H1 (cell line): ENCODE measurements around the gene IGSF23. TPM values are rescaled to one million over a fixed set of nuclear protein-coding genes. Genes with fewer than 3 reads are reported as not detected.
A peak's percentile ranks its signal among the peaks of the same experiment; 100 is the strongest.
"Not testable (repeated sequence)": the region's sequence is repeated elsewhere in the genome, so short reads cannot be mapped to it uniquely, and the experiment has no call there.

Source experiments
- CTCF ChIA-PET: fragments of 300-600 bp; sonication (Branson Sonifier 250); formaldehyde crosslinking; loops from one replicate; lab custom pipeline; 2021; ENCODE audit not compliant: partially characterized antibody; lab: Charles Lee
- POLR2A ChIA-PET: fragments of 300-600 bp; sonication (Branson Sonifier 250); formaldehyde crosslinking; loops from one replicate; lab custom pipeline; 2021; ENCODE audit warnings: inconsistent platforms; ENCODE audit not compliant: partially characterized antibody; lab: Charles Lee
- DNase-seq, 2 experiments: peaks; one replicate each; pipeline versions ENCODE4 v3.0.0 to v3.0.0-alpha.2; 2010 to 2022; ENCODE audit warnings: low spot score in 2 of 2, low read depth in 1 of 2, mixed read lengths in 1 of 2
- FAIRE-seq: peaks from 2 replicates; lab custom pipeline; 2011; peaks lifted over from hg19 to GRCh38; lab: Jason Lieb, UNC
- H2AFZ ChIP-seq: 2 replicates; pipeline ENCODE4 v1.8.1; 2012; ENCODE audit warnings: low read length, inconsistent platforms
- H2AK5ac ChIP-seq: 2 replicates; pipeline ENCODE4 v1.6.1; 2013; ENCODE audit warnings: low read depth, low read length
- H2BK120ac ChIP-seq: replicated peaks from 2 replicates; pipeline ENCODE3; 2013; ENCODE audit warnings: low read depth, low read length, inconsistent platforms
- H2BK12ac ChIP-seq: 2 replicates; pipeline ENCODE4 v1.6.1; 2013; ENCODE audit warnings: low read depth, low read length
- H2BK15ac ChIP-seq: 2 replicates; pipeline ENCODE4 v1.6.1; 2013; ENCODE audit warnings: low read length
- H2BK20ac ChIP-seq: 2 replicates; pipeline ENCODE4 v1.6.1; 2013; ENCODE audit warnings: low read length
- H2BK5ac ChIP-seq: 2 replicates; pipeline ENCODE4 v1.6.1; 2013; ENCODE audit warnings: low read depth, low read length
- H3K14ac ChIP-seq: 2 replicates; pipeline ENCODE4 v1.6.1; 2013; ENCODE audit warnings: inconsistent platforms; ENCODE audit not compliant: insufficient read length
- H3K18ac ChIP-seq: 2 replicates; pipeline ENCODE4 v1.6.1; 2013; ENCODE audit warnings: low read length; ENCODE audit errors: extremely low read depth
- H3K23ac ChIP-seq: 2 replicates; pipeline ENCODE4 v1.6.1; 2013; ENCODE audit warnings: inconsistent platforms; ENCODE audit not compliant: insufficient read length
- H3K23me2 ChIP-seq: 2 replicates; pipeline ENCODE4 v1.6.1; 2013; ENCODE audit warnings: low read depth, low read length
- H3K27ac ChIP-seq: 2 replicates; pipeline ENCODE4 v1.6.1; 2011; ENCODE audit warnings: low read depth, low read length, inconsistent platforms
- H3K27me3 ChIP-seq, 4 experiments: replicated peaks in 1 of 4; 1 replicate in 1 of 4; 2 replicates in 3 of 4; pipeline versions ENCODE4 v1.6.1 to v1.8.1; 2011 to 2013; ENCODE audit warnings: low read length in 3 of 4, mild to moderate bottlenecking in 3 of 4, inconsistent platforms in 2 of 4, mixed read lengths in 2 of 4, moderate library complexity in 1 of 4; ENCODE audit not compliant: control insufficient read depth in 3 of 4, insufficient read depth in 3 of 4; ENCODE audit errors: extremely low read depth in 1 of 4
- H3K36me3 ChIP-seq, 4 experiments: 2 replicates each; pipeline versions ENCODE4 v1.6.1 to v1.8.1; 2011 to 2013; ENCODE audit warnings: mild to moderate bottlenecking in 4 of 4, low read length in 3 of 4, moderate library complexity in 2 of 4, control low read depth in 1 of 4, inconsistent platforms in 1 of 4; ENCODE audit not compliant: insufficient read depth in 4 of 4, control insufficient read depth in 2 of 4
- H3K4ac ChIP-seq: replicated peaks from 2 replicates; pipeline ENCODE3; 2013; ENCODE audit warnings: low read length, low read depth, mixed read lengths, inconsistent platforms; ENCODE audit not compliant: insufficient read length
- H3K4me1 ChIP-seq, 4 experiments: replicated peaks in 1 of 4; 1 replicate in 1 of 4; 2 replicates in 3 of 4; pipeline versions ENCODE4 v1.6.1 to v1.8.1; 2011 to 2013; ENCODE audit warnings: low read length in 3 of 4, inconsistent platforms in 2 of 4, mixed read lengths in 1 of 4; ENCODE audit not compliant: insufficient read depth in 4 of 4, control insufficient read depth in 3 of 4
- H3K4me2 ChIP-seq, 2 experiments: 2 replicates each; pipeline versions ENCODE4 v1.6.1 to v1.8.1; 2011 to 2013; ENCODE audit warnings: low read depth in 2 of 2, low read length in 2 of 2, control low read depth in 1 of 2, inconsistent platforms in 1 of 2, mild to moderate bottlenecking in 1 of 2; ENCODE audit not compliant: insufficient read depth in 1 of 2
- H3K4me3 ChIP-seq, 4 experiments: fragments of 200-600, 300-600 bp in 1 of 4; sonication (generic), shearing (Covaris generic), sonication (Bioruptor Twin) in 1 of 4; 2 replicates each; pipeline versions ENCODE4 v1.5.1 to v1.8.1; 2011 to 2016; ENCODE audit warnings: low read length in 4 of 4, low read depth in 3 of 4, control low read depth in 2 of 4, inconsistent platforms in 2 of 4, mild to moderate bottlenecking in 2 of 4, mixed read lengths in 1 of 4, moderate library complexity in 1 of 4; ENCODE audit not compliant: insufficient read depth in 2 of 4; ENCODE audit errors: extremely low read depth in 1 of 4
- H3K56ac ChIP-seq: replicated peaks from 2 replicates; pipeline ENCODE3; 2013; ENCODE audit warnings: low read depth, mild to moderate bottlenecking, mixed read lengths, low read length, inconsistent platforms; ENCODE audit not compliant: insufficient read length
- H3K79me1 ChIP-seq: 2 replicates; pipeline ENCODE4 v1.6.1; 2013; ENCODE audit warnings: low read depth, low read length, control low read depth
- H3K79me2 ChIP-seq, 2 experiments: 2 replicates each; pipeline versions ENCODE4 v1.6.1 to v1.8.1; 2012 to 2013; ENCODE audit warnings: low read length in 2 of 2, mild to moderate bottlenecking in 2 of 2, inconsistent platforms in 1 of 2; ENCODE audit not compliant: insufficient read depth in 2 of 2, control insufficient read depth in 1 of 2
- H3K9ac ChIP-seq, 4 experiments: replicated peaks in 1 of 4; 1 replicate in 1 of 4; 2 replicates in 3 of 4; pipeline versions ENCODE4 v1.6.1 to v1.8.1; 2011 to 2013; ENCODE audit warnings: low read depth in 3 of 4, low read length in 3 of 4, control low read depth in 2 of 4, mild to moderate bottlenecking in 2 of 4, moderate library complexity in 2 of 4, inconsistent platforms in 1 of 4; ENCODE audit errors: extremely low read depth in 1 of 4
- H3K9me3 ChIP-seq, 2 experiments: 2 replicates each; pipeline versions ENCODE4 v1.6.1 to v1.8.1; 2012 to 2013; ENCODE audit warnings: mild to moderate bottlenecking in 2 of 2, moderate library complexity in 2 of 2, control low read depth in 1 of 2, inconsistent platforms in 1 of 2, low read depth in 1 of 2, low read length in 1 of 2, mixed read lengths in 1 of 2; ENCODE audit not compliant: insufficient read depth in 2 of 2
- H4K20me1 ChIP-seq, 2 experiments: replicated peaks in 1 of 2; 2 replicates each; pipeline versions ENCODE3 to v1.8.1; 2011 to 2013; ENCODE audit warnings: inconsistent platforms in 2 of 2, low read length in 2 of 2, mild to moderate bottlenecking in 1 of 2; ENCODE audit not compliant: insufficient read depth in 2 of 2, control insufficient read depth in 1 of 2
- H4K5ac ChIP-seq: 2 replicates; pipeline ENCODE4 v1.6.1; 2013; ENCODE audit warnings: low read length, low read depth, mixed read lengths, inconsistent platforms; ENCODE audit not compliant: insufficient read length
- H4K8ac ChIP-seq: 2 replicates; pipeline ENCODE4 v1.8.0; 2013; ENCODE audit warnings: mild to moderate bottlenecking, moderate library complexity, low read length, inconsistent platforms; ENCODE audit not compliant: insufficient read depth; ENCODE audit errors: extremely low read depth
- H4K91ac ChIP-seq: replicated peaks from 2 replicates; pipeline ENCODE3; 2013; ENCODE audit warnings: low read length, mixed read lengths, inconsistent platforms; ENCODE audit not compliant: insufficient read length
- KDM1A ChIP-seq: fragments of 200-600, 300-600 bp; sonication (generic); IDR thresholded peaks from 2 replicates; pipeline ENCODE4 v1.7.1; 2016; ENCODE audit warnings: mild to moderate bottlenecking, low read length, borderline replicate concordance
- WGBS, 2 experiments: shearing (Covaris generic) in 1 of 2; methylation state at CpG; one replicate each; pipeline versions ENCODE4 v1.1.6 to v1.1.7; 2013 to 2015; ENCODE audit warnings: low lambda C conversion rate in 2 of 2, mixed read lengths in 2 of 2, inconsistent platforms in 1 of 2, low coverage in 1 of 2, missing lambda C conversion rate in 1 of 2; ENCODE audit not compliant: insufficient replicate concordance in 2 of 2, insufficient coverage in 1 of 2, insufficient read length in 1 of 2; ENCODE audit errors: extremely low coverage in 1 of 2, missing lambda C conversion rate in 1 of 2; 5-methylcytosine and 5-hydroxymethylcytosine counted together
- polyA plus RNA-seq, 7 experiments: library from polyadenylated mRNA; depleted of rRNA in 3 of 7; stranded (reverse) in 5 of 7; unstranded in 2 of 7; fragments of >200 nt in 5 of 7; fragments of 200-250 nt in 2 of 7; gene quantifications; 1 replicate in 5 of 7; 2 replicates in 1 of 7; 4 replicates in 1 of 7; pipeline versions ENCODE4 v1.2.1 to v1.2.3, GENCODE V29; 2011 to 2013; ENCODE audit warnings: missing spikeins in 2 of 7, mixed read lengths in 2 of 7
- total RNA-seq: library from RNA; stranded (reverse); fragmentation: NEBNext Ultra II Directional; extraction: Animal tissue kit (Norgen Biotek cat#: 25700); gene quantifications from 2 replicates; pipeline ENCODE4 v1.2.1, GENCODE V29; 2021

The IGSF23 gene
- total and polyA plus RNA-seq, 2 of the 8 experiments (the other 6 are each of a cell fraction or from before 2014, with no cell fraction given), result not detected

DNA sequence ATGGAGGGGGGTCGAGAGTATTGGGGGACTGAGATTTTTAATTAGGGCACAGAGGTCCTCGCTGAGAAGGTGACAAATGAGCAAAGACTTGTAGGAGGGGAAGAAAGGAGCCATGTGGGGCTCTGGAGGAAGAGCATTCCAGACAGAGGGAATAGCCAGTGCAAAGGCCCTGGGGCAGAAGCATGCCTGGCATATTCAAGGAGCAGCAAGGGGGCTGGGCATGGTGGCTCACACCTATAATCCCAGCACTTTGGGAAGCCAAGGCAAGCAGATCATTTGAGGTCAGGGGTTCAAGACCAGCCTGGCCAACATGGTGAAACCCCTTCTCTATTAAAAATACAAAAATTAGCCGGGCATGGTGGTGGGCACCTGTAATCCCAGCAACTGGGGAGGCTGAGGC lies 71.0 kb downstream of the IGSF23 start:
- peak; percentile 76; the same call in 1 of the 2 replicates for TF ChIP-seq KDM1A
- H3K9ac ChIP-seq, H3K18ac ChIP-seq, DNase-seq, H4K91ac ChIP-seq, H3K23ac ChIP-seq, H3K4me3 ChIP-seq, H3K4me2 ChIP-seq, H2BK15ac ChIP-seq, H3K27me3 ChIP-seq, H3K14ac ChIP-seq, H3K27ac ChIP-seq, H4K20me1 ChIP-seq, H2BK5ac ChIP-seq, H2BK20ac ChIP-seq, H2BK120ac ChIP-seq, H3K56ac ChIP-seq, CTCF ChIA-PET, H2AK5ac ChIP-seq, H2AFZ ChIP-seq, H4K5ac ChIP-seq, H3K79me2 ChIP-seq, H3K36me3 ChIP-seq, H2BK12ac ChIP-seq, FAIRE-seq, H3K23me2 ChIP-seq, H3K79me1 ChIP-seq, POLR2A ChIA-PET, H4K8ac ChIP-seq, H3K4ac ChIP-seq, H3K9me3 ChIP-seq, H3K4me1 ChIP-seq: not testable (repeated sequence)
- 93 to 100% methylated on average over 1 to 3 of the region's 3 CpGs for WGBS, 2 experiments
